Activated gamma-delta T cell treated with anti-CD3 and anti-CD28 coated beads, Interleukin-2, amount 50 U/mL, for 16 hours (primary cell): ENCODE data around the gene HSH2D.
A peak's percentile ranks its signal among the peaks of the same experiment; 100 is the strongest.

Source experiments
- DNase-seq: peaks from one replicate; pipeline ENCODE4 v3.0.0-alpha.2; 2020; ENCODE audit warnings: low read depth

The HSH2D gene

DNA sequence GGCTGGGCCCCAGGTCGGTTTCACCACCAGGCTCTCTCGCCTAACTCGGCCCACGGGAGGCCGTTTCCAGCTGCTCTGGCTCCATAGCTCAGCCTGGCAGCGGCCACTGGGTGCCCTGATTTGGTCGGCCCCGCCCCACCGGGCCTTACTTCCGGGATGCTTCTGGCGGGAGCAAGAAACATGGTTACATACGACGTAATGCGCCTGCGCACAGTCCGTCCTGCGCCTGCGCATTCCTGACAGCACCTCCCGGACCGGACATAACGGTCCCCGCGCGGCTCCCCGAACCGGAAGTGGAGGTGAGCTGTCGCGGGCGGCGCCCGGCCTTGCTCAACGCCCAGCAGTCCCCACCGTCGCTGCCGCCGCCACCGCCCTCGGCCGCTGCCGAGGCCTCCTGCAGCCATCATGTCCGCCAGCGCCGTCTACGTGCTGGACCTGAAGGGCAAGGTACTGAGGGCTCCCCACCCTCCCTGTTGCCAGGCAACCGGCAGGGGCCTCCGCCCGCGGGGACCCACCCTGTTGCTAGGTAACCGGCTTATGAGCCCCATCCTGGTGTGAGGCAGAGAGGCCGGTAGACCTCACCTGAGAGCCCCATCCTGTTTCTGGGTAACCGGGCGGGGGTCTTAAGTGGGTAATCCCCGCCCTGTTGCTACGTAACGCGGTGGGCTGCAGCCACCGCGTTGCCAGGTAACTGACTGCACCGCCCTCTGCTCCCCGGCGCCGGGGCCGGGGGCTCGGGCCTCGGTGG is 54.3 kb downstream of the HSH2D start, which contains the start of gene AP1M1:
Gene AP1M1 (plus strand): TSS at position 290 of the 748 bp plus-strand sequence. CDS start 116 bp downstream, at position 406.
- peak; percentile 98 for DNase-seq

DNA sequence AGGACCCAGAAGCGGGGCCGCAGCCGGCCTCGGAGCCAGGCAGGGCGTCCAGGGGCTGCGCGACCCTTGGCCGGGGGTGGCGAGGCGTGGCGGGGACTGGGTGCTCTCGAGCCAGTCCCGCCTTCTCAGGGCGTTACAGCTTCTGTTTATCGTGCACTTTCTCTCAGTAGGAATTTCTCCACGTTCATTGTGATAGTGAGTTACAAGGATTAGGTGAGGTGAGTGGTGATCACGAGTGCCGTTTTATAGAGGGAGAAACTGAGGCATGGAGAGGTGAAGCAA is 54.8 kb downstream of the HSH2D start:
- DNase-seq: no peak

DNA sequence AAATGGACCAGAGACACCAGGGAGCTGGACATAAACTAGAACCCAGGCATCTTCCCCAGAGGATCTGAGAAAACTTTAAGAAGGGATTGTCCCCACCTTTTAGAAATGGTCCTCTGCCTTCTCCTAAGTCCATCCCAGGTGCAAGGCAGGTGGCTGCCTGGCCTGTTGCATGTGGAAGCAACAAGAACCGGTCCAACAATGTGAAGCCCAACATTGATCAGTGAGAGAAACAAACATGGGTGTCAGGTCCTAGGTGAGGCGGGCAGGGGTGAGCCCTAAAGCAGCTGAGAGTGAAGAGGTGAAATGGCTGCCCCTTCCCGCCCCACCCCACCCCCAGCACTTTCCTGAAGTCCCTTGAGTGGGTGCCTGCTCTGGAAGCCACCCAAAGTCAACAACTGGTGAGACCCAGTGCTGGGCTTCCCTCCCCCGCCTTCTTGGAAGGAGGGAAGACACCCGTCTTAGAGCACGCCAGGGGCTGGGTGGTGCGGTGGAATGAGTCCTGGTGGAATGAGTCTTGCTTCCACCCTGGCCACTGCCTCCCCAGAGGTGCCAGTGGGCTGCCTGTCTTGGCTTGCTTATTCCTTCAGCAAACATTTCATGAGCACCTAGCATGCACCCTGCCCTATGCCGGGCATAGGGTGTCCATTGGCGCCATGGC is 55.9 kb downstream of the HSH2D start:
- DNase-seq: no peak

DNA sequence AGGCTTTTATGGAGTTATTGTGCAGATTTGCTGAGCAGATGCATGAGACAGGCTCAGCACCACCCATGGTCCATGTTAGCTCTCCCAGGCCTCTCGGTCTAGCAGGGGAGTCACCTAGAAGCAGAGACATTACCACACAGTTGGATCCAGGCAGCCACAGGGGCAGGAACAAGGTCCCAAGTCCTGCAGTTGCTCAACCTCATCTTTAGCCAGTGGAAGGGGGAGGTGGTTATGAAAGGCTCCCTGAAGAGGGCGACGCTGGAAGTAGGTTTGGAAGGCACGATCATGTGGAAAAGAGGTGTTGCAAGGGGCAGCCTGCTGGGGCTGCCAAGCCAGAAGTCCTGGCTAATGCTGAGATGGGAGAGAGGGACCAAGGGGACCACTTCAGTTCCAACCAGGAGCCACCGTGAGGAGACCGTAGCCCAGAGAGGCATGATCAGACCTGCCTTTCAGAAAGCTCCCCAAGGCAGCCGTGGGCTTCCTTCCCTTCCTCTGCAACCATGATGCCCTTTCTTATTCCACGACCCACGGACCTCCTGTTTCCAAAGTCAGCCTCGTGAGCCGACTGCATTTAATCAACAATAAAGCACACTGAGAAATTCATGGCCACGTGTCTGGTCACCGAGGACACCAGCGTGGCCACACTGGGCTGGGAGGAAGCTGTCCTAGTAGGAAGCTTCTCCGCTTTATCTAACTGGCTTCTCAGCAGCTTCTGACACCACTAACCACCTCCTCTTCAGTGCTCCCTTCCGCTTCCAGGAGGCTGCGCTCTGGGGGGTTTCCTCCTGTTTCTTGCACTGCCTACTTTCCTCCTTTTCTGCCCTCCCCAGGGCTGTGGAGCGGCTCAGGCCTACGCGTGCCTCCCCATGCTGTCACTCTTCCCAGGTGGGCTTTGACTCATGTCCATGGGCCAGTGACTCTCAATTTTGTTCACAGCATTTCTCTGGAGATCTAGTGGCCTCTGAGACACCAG is 56.8 kb downstream of the HSH2D start:
- DNase-seq: no peak

DNA sequence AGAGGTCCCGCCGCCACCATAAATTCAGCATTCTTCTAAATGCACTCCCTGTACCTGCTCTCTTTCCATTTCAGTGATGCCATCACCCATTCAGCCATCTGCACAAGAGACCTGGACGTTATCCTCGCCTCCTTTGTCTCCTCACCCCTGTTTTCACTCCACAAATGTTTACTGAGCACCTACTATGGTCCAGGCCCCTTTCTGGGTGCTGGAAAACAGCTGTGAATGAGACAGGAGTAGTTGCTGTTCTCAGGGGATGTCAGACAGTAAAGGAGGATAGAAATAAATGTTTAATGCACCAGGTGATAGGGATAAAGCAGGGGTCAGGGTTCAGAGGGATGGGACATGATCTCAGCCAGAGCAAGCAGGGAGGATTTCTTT is 57.5 kb downstream of the HSH2D start:
- DNase-seq: no peak

DNA sequence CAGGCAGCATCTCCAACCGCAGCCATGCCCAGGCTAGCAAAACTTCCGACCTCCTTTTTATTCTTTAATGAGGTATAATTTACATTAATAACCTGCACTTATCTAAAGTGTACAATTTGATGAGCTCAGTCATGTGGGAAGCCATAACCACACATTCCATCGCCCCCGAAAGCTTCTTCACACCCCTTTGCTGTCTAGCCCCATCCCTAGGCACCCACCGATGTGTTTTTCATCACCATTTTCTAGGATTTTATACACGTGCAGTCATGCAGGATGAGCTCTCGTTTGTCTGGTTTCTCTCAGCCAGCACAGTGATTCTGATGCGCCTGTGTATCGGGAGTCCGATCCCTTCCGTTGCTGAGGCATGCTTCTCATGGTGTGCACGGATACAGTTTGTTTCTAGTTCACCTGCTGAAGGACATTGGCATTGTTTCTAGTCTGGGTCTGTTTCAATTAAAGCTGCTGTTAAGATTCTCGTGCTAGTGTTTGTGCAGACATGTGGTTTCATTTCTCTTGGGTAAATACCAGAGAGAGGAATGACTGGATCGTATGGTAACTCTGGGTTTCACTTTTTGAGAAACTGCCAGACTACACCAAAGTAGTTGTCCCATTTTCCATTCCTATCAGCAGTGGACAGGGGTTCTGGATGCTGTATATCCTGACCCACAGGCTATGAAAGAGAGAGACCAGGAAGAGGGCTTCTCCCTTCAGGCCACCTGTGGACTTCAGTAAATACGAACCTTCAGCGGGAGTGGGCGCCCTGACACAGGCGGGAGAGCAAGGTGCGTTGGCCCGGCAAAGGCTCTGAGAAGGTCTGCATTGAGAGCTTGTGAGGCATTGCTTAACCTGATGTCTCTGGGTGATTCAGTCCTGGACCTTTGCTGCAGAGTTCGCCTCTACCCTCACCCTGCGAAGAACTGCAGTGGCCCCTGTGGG is 59.1 kb downstream of the HSH2D start:
- no peak for DNase-seq

DNA sequence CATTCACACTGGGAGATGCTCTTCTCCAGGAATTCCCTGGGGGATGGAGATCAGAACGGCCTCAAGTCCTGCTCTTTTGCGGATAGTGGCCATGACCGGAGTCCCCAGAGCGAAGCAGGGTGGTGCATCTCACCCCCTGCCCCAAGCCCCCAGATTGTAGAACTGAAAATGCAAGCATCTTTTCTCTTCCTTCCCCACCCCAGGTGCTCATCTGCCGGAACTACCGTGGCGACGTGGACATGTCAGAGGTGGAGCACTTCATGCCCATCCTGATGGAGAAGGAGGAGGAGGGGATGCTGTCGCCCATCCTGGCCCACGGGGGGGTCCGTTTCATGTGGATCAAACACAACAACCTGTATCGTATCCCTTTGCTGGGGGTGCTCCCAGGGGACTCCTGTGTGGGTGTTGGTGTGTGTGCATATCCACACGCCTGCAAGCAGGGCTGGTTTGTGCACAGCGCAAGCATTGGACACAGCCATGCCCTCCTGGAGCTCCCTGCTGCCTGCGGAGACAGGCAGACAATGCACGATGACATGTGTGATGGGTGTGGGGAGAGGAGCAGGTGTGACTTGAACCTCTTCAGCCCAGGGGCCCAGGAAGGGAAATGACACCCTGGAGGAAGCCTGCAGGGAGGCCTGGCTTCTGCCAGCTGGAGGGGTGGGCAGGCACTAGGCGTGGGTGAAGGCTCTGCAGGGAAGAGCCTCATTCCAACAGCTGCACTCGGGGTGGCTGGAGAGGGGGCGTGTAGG is 59.9 kb downstream of the HSH2D start:
- no peak for DNase-seq

DNA sequence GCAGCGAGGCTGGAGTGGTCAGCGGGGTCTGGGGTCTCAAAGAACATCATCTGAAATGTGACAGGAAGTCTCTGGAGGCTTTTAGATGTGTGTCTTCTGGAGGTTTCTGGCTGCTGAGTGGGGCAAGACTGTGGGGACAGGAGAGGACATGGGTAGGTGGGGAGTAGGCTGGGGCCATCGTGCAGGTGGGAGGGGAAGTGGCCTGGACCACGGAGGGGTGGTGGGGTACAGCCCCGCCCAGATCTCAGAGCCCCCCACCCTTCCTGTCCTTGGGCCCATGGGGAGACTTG is 60.5 kb downstream of the HSH2D start:
- no peak for DNase-seq

DNA sequence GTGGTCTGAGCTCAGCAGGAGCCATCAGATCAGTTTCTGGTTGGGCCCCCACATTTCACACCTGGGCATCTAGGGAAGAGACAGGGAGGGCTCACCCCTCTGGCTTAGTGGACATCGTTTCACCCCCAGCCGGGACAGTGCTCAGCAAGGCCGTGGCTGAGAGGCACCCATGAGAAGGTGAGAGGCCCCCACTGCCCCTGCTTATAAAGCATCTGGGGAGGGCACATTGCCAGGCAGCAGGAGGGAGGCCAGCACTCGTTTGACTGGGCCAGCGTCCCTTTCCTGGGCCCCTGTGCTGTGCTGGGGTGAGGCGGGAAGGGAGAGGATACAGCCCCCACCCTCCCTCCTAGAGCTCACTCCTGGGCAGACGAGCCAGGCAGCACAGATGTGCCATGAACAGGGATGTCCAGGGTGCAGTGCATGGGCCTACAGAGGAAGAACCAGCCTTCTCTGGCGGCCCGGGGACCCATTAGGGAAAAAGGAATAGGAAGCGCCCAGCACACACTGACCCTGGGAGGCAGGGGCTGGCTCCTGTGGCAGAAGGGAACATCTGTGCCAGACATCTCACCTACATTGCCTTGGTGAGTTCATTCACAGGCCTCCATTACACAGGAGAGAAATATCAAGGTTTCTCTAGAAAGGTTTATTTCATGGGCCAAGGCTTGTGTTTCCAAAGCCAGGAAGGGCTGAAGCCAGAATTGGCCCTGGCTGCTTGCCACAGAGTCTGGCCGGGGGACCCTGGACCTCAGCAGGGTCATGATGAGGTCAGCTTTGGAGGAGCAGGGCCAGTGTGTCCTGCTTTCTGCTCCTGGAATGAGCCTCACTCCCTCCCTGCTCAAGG is 61.9 kb downstream of the HSH2D start:
- no peak for DNase-seq

DNA sequence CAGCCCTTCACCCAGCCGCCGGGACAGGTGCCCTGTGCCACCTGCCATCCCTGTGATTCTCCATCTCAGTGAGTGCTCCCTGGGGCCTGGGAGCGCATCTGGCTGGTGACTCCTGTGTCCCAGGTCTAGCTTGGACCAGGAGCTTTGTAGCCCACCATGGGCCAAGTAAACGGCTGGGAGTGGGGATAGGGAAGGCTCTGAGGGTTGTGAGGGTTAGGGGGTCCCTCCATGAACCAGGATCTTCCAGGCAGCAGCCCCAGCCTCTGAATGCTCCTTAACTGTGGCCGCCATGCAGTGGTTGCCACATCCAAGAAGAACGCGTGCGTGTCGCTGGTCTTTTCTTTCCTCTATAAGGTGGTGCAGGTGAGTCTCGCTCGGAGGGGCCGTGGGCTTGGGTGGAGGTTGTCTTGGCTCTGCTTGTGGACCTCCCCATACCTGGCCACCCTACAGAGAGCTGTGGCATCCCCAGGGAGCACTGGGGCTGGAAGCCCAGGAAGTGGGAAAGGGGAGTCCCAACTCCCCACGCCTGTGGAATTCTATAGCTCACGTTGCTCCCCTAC is 62.6 kb downstream of the HSH2D start:
- DNase-seq: no peak

DNA sequence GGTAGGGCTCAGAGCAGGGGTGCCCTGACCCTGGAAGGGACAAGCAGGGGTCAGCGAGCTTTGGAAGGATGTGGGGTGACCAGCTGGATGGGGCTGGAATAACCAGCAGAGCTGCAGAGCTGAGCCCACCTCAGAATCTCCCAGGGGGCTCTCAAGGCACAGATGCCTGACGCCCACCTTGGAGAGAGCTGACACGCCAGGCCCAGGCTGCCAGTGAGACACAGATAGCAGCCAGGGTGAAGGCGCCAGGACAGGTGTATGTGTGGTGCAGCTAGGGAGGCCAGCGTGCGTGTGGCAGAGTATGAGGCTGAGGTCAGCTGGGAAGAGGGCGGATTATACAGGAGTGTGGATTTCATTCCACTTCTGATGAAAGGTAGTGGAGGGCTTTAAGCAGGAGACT is 63.2 kb downstream of the HSH2D start:
- no peak for DNase-seq

DNA sequence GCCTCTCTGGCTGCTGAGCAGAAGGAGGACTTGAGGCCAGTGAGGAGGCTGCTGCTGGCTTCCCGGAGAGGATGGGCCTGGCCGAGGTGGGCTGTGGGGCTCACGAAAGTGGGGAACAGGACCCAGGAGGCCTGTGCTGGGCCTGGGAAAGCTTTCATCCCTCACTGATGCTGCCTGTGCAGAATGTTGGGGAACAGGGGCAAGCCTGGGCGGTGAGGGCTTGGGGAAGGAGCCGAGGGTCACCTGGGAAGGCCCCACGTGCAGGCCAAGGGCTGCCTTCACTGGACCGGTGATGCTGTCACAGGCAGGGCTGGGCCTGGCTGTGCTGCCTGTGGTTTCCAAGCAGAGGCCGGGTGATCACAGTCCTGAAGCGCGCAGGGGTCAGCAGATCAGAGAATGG is 63.6 kb downstream of the HSH2D start:
- DNase-seq: no peak

DNA sequence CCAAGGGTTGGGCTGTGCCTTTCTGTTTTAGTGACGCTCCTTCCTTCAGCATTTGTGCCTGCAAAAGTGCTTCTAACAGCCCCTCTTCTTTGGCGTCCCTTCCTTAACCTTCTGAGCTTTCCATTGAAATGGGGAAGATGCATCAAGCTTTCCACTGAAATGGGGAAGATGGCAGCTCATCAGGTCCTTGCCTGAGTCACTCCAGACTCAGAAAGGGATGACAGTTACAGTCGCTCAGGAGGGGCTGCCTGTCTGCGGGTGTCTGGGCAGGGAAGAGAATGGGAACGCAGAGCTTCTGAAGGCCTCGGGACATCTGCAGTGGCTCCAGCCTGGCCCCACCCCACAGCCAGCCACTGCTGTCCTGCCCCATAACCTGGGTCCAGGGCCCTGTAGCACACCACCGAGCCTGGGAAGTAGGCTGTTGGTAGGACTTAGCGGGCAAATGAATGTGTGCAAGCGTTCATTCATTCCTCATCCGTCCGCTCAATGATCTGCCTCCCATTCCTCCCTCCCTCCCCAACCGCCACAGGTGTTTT is 64.1 kb downstream of the HSH2D start:
- no peak for DNase-seq
